ENCODE data around the gene SP100.
"Not testable (repeated sequence)": the region's sequence is repeated elsewhere in the genome, so short reads cannot be mapped to it uniquely, and the experiment has no call there.

Gene SP100

DNA sequence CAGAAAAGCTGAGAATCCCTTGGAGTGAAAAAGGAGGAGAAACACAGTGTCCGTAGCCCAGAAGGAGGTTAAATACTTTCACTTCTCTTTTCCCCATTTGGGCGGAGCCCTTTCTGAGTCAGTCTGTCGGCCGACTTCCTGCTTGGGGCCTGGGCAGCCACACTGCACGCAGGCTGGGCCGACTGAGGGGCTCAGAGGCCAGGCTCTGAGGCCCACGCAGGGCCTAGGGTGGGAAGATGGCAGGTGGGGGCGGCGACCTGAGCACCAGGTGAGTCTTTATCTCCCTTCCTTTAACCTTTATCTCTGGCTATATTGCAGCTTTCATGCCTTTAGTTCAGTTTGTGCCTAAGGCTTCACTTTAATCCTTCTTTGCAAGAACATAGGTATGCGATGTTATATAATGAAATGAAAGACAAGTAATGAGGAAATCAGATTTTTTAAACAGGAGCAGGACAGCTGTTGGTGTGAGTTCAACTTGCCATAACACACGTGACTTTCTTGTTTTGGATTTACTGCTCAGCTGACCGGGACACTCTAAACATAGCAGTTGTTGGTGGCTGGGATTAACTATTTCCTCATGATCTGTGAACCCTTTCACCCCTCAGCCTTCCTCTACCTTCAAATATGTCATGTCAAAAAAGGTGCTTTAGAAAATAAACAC is at the start of gene SP100:
Gene SP100 (plus strand): TSS at position 141 of the 661 bp plus-strand sequence. CDS start 96 bp downstream, at position 237.
- DNase-seq (ENCODE audit: low spot score) = peak; percentile 76

DNA sequence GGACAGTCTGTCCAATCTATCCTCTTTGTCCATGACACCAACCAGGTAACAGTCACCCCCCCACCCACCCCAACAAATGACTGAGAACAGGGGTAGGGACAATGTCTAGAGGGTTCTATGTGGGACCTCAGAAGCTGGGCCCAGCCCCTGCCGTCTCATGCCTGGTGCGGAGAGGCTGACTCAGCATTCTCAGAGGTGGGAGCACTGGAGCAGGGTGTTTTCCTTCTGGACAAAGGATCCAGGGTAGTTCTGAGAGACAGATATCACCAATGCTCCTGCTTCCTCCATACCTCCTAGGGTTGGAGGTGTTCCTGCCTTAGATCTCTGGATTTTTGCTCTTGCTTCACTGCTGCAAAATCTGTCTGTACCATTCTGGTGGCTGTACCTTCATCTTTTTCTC is 33.9 kb upstream of the SP100 start:
- no peak for DNase-seq (ENCODE audit: low spot score)

DNA sequence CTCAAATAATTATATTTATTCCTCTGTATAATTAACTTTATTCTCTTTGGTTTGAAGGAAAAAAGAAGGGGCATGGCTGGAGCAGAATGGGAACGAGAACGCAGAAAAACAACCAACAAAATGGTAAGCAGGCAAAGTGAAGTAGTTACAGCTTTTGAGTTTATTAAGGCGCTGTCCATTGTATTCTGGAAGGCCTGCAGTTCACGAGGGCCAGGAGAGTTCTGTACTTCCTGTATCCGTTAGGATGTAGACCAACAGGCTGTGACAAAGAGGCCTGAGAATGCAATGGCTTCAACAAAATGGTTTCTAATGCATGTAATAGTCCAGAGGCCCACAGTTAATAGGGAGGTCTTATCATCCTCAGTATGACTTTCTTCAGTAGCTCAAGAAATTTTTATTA is 32.5 kb upstream of the SP100 start:
- no peak for DNase-seq (ENCODE audit: low spot score)

DNA sequence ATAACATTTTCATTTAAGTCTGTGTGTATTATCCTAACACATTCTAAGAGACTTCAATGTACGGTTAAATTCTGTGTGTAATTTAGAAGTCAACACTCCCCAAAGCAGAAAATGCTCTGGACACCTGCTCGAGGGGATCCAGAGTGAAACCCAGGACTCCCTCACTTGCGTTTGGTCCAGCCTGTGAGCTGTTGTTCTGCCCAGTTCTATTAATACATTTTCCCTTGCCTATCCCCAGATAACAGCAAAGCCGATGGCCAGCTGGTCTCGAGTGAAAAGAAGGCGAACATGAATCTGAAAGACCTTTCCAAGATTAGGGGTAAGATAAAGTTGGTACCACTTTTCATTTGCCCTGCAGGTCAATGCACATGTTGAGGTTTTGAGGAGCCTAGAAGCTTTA is 31.0 kb upstream of the SP100 start:
- no peak for DNase-seq (ENCODE audit: low spot score)

DNA sequence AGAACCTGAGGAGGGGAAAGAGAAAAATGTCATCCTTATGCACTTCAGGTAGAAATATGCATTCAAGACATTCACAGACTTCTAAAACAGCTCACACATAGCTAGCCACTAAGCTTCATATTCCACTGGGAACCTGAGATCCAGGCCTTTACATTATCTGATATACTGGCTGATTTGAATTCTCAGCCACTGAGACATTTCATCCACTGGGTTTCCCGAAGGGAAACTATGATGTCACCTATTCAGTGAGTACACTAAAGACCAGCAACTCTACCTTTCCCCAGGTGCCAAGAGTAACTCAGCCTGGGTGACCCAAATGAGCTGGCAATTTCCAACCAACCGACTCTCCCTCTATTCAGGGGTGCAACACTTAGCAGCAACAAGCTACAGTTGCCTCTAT is 21.7 kb upstream of the SP100 start:
- DNase-seq (ENCODE audit: low spot score) = no peak

DNA sequence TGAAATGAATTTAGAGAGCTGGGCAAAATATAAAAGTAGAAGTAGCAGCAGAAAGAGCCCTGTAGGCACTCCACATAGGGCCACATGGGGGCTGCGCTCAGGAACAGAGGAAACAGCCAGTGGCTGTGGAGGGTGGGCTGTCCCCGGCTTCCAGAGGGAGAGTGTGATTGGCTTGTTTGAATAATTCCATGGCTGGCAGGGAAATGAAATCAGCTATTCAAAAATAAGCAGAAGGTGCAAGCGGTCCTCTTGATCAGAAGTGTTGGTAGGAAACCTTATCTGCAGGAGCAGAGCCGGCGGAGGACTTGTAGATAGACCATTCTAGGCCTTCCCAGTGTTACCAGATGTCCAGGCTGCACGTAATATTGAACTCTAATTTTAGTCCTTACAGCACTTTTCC is 17.3 kb upstream of the SP100 start:
- not testable (repeated sequence) for DNase-seq (ENCODE audit: low spot score)

DNA sequence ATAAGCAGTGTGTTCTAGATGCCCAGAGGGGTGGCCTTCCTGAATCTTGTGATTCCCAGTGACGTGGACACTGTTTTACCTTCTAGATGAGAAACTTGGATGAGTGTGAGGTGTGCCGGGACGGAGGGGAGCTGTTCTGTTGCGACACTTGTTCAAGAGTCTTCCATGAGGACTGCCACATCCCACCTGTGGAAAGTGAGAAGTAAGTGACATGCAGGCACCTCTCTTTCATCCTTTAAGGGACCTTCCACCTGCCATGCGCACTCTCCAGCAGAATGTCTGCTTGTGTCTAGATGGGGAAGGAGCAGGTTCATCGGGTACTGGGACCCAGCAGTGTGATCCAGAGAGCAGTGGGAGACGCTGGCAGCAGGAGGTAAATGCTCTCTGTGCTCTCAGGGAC is 16.0 kb upstream of the SP100 start:
- DNase-seq (ENCODE audit: low spot score) = no peak

DNA sequence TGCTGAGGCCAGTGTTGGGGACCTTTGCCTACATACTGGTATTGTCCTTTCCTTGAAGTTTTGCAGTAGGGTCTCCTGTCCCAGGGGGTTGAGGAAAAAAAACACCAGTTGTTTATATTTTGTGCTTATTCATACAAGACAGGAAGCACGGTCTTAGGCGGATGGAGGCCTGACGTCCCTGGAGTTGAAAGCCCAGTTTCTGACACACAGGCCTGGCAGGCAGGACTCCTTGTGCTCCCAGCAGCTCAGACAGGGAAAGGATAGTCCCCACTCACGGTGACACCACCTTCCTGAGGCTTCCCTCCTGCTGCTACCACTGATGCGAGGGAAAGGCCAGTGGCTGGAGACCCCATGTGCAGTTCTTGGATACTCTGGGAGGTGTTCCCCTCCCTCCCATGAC is 15.5 kb upstream of the SP100 start:
- DNase-seq (ENCODE audit: low spot score) = no peak

DNA sequence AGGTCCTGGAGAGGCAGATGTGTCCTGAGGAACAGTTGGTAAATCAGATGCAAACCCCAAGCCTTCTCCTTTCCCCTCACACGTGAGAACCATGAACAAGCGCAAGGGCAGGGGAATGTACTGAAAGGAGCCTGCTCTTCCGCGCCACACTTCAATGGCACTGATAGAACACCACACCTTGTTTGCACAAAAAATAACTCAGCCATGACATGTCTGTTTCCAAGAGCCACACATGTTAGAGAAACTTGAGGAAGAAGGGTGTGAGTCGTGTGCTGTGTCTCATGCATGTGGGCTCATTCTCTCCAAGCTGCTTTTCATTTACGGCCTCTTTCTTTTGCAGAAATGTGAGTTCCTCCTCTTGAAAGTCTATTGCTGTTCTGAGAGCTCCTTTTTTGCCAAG is 15.0 kb upstream of the SP100 start:
- not testable (repeated sequence) for DNase-seq (ENCODE audit: low spot score)

DNA sequence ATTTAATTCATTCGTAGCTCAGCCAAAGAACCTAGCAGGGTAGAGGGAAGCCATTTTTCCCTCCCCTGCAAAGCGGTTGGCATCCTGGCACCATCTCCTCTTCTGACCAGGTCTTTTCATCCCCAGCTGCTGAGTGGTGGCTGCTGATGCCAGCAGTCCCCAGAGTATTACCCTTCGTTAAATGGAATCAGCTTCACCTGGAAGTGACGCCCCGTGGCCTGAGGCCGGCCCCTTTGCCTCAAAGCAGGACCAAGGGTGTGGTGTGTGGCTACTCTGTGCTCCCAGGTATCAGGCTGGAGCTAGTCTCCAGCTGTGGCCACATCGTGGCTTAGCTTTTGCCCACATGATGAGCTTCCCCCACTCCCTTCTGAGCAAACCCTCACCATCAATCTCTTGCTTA is 12.3 kb upstream of the SP100 start:
- DNase-seq (ENCODE audit: low spot score) = no peak

DNA sequence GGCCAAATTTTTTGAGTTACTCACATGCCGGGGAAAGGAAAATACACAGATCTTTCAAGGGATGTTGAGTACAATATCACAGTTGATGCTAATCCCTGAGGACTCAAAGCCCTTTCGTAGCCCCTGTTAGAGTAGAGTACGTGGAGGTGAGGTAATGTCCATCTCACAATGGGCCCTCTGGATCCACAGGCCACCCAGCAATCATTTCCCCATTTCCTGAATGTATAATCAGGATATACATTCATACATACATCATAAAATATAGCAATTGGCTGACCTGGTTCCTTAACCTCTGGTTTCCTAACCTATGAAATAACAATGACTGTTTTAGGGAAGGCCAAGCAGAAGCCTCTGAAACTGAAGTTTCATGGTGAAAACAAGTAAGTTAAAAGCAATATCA is 10.2 kb upstream of the SP100 start:
- DNase-seq (ENCODE audit: low spot score) = no peak

DNA sequence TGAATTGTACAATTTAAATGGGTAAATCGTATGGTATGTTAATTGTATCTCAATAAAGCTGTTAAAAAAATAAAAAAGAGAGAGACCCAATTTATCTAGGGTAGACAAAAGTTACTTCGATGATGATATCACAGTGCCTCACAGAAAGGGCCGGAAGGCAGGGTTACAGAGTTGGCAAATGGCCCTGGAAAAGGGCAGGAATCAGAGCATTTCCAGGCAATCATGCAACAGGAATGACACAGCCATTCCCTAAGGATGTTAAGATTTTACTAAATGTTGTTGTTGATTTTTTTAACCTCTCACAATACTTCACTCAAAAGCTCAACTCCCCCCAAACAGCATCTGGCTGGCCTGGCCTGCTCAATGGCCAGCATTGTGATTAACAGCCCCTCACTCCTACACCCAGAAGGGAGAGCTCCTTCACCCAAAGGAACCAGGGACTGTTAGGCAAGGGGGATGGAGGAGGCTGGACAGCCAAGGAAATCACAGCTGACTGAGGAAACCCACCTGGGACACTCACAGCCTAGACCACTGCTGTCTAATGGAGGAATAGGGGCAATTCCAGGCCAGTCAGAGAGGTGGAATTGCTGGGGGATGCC is 7.7 kb upstream of the SP100 start:
- DNase-seq (ENCODE audit: low spot score) = peak; percentile 82

DNA sequence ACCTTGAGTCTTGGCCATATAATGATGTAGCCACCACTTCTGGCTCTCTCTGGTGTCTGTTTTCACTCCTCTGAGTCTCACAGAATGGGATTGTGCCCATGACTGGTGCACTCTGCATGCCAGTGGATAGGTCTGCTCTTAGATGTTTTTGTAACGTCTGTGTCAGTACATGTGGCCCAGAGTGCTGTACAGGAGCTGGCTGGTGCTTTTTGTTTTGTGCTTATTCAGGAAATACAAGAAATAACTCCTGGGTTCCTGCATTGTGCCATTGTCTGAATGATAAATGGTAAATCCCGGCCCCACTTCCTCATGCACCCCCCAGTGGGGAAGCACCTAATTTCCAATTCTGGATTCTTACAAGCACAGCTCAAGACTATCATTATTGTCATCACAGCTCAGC is 6.7 kb upstream of the SP100 start:
- DNase-seq (ENCODE audit: low spot score) = not testable (repeated sequence)

DNA sequence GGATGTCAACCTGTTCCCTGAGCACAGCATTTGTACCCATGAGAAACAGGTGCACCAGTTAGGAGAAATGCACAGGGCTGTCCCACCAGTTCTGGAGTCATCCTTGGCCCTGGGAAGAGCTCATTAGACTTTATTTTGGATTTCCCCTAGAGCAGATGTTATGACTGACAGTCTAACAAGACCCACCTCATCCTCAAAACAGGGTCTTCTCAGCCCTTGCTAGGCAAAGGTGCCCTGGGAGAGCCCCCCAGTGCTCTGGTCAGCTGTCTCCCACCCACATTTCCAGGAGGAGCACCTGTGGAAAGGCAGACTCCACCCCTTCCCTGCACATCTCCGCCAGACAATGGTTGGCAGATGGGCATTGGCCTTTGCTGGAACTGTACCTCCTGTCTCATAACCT is 5.7 kb upstream of the SP100 start:
- DNase-seq (ENCODE audit: low spot score) = no peak

DNA sequence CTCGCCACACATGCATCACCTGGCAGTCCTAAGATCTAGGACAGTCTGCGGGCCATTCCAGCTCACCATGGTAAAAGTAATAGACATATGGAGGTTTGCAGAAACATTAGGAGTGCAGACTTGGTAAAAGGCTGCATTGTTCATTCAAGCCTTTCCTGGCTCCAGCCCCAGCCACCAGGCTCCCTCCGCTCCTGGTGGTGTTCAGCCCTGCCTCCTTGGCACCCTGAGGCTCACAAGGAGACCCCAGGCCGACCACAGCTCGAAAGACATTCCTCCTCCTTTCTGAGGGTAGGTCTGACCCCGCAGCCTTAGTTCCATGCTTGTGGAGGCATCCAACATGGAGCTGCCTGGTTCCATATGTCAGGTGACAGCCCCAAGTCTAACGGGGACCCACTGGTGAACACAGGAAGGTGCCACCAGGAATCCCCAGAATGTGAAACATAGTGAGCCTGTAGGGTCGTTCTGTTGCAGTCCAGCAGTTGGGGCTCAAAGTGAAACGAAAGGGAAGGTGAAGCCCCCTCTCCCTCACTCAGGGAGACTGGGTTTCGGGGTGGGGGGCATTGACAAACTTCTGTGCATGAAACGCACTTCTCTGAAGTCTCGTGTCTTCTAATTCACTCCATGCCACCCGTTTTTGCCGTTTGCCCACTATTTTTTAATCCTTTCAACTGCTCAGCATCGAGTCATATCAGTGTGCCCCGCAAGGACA is 5.0 kb upstream of the SP100 start:
- DNase-seq (ENCODE audit: low spot score) = no peak

DNA sequence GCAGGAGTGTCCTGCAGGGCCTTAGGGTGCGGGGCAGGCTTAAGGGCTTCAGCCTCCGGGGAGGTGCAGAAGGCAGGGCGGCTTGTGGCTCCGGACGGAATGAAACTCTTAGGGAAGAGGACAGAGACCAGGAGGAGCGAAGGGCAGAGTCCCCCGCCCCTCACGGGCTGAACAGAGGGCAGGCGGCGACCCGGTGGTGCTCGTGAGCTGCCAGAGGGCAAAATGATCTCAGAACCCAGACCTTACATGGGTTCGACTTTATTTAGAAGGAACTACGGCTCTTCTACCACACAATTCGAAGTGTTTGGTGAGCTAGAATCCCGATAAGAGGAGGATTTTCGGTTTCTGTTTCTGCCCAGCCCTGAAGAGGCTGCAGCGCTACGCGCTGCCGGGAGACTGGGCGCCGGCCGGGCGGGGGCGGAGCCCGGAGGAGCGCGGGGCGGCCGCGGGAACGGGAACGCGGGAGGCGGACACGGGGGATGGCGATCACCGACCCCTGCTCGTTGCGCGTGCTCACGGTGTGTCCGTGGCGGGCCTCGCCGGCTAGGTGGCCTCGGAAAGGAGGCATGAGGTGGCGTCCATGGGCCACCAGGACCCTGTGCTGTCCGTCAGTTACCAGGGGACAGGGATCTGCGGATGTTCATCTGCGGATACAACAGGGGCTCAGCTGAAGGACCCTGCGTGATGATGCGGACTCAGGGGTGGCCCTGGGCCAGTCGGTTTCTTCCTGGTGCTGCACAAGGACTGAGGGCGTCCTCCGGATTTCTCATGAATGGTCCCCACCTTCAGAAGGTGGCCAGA is 4.2 kb upstream of the SP100 start:
- peak; percentile 84 for DNase-seq (ENCODE audit: low spot score)

DNA sequence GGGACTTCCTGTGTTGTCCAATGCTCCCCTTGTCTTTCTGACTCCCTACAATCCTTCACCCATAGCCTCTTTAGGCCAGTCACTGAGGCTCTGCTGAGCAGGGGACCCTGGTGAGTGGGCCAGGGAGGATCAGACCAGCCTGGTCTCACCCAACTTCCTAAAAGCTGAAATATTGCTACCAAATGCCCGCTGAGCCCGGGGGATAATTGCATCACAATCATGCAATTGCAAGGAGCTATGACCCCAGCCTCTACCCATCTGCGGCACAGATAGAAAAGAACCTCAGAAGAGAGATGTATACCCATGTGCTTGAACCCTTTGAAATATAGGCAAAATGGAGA is 3.7 kb upstream of the SP100 start:
- no peak for DNase-seq (ENCODE audit: low spot score)

DNA sequence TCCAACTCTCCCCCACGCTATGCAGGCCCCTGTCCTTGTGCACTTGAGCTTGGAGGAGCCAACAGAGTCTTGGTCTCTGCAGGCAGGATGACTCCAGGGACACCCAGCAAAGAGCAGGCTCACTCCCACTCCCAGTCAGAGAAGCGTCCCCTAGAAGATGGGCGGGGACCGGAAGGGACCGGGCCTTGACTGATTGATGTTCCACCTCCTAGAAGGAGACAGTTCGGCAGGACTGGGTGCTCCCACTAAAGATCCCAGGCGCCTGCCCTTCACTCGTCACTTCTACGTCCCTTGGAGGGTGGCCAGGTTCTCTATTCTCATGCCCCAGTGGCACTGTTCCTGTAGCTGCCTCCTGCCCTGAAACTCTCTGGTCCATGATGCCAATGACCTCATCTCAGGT is 3.2 kb upstream of the SP100 start:
- no peak for DNase-seq (ENCODE audit: low spot score)

DNA sequence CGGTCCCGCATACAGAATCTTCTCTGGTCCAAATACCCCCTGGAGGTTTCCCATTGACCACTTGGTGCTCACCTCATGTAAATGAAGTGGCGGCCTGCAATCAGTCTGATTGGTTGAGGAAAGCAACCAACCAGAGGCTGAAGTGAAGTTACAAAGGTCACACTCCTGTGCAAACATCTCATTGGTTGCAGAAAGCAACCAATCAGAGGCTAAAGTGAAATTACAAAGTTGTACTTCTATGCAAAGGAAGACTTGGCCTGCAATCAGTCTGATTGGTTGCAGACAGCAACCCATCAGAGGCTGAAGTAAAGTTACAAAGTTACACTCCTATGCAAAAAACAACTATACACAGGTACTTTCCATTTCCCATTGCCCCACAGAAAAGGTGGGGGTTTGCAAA is 2.5 kb upstream of the SP100 start:
- no peak for DNase-seq (ENCODE audit: low spot score)

DNA sequence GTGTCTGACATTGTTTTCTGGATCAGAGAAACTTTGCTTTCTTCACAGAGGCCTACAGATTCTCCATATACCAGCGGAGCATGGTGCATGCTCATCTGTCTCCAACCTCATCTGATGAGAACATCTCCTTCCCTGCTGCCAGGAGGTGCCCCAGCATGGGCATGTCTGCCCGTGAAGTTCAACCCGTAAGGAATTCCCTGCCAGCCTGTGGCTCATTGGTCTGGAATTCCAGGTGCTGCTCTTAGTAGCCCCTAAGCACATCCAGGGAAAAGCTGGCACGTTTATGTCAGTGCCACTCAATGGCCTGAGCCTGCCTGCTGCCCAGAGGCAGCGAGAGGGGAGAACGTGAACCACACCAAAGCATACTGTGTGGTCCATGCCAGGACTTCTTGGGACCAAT is 1.7 kb upstream of the SP100 start:
- DNase-seq (ENCODE audit: low spot score) = no peak

DNA sequence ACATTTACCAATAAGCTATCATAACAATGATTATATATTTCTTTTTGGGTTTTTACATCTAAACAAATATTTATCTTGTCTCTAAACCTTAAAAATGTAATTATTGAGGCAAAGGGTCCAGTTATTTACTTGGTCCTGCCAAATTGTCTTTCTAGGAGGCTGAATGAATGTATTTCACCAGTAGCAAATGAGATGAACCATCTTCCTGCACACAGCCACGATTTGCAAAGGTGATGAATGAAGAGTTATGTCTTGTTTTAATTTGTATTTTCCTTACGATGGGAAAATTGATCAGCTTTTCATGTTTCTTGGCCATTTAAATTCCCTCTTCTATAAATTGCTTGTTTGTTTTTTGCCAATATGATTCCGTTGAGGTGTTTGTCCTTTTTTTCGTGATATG is 1.4 kb downstream of the SP100 start:
- no peak for DNase-seq (ENCODE audit: low spot score)

DNA sequence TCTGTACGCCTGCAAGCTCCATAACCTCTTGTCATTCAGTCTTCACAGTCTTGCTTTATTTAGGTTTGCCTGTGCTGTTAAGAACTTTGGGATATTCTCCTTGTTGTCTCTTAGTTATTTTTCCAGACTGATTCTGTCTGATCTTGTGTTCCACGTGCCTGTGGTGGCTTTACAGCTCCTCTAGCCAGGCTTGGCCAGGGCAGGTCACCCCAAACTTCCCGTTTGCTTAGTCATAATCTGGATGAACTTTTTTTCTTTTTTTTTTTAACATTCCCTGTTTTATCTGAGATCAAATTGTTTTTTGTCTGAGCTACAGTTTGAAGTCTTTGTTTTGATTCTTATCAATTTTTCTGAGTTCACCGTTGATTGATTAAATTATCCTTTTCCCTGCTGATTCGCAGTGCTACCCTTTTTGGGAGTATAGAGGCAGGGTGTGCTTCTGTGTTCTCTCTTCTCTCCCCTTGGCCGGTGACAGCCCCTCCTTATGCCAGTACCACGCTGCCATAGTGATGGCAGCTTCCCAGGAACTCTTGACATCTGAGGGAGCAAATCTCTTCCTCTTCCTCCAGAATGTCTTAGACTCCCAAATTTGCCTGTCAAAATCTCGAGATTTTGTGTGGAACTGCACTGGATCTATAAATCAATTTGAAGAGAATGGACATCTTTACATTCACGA is 2.5 kb downstream of the SP100 start:
- DNase-seq (ENCODE audit: low spot score) = peak; percentile 57

Data from hepatic stellate cell (primary cell).